ENCODE data around the gene TLR4. TPM values are rescaled to one million over a fixed set of nuclear protein-coding genes. Genes with fewer than 3 reads are reported as not detected.

TLR4 gene
- total RNA-seq, result not detected in 2 replicates

- Mint-ChIP-seq H3K9me3 (no peaks in the 10 kb centered on the region), H3K36me3 (ENCODE audit: low read depth) (no peaks in the 10 kb centered on the region), H3K27ac (no peak within 1 kb of the TSS), H3K27me3 (ENCODE audit: low read depth) (peaks cover 4% of the 10 kb centered on the region), H3K4me3 (ENCODE audit: low read depth) (no peak within 1 kb of the TSS), H3K4me1 (ENCODE audit: low read depth) (peaks cover 5% of the 10 kb centered on the region)
- intact Hi-C loops (cut with micrococcal nuclease), result no loop called here
- no peak for DNase-seq (ENCODE audit: low spot score)
These were observed at the start of gene TLR4 for GRCh38 chr9:117704024-117704575. Gene TLR4 (plus strand): TSS chr9:117704403. CDS start chr9:117704473, 70 bp downstream.

- DNase-seq (ENCODE audit: low spot score), result no peak
- Mint-ChIP-seq H3K4me1 (ENCODE audit: low read depth) (no peaks in the 10 kb centered on the region), H3K4me3 (ENCODE audit: low read depth) (no peak overlapping the region), H3K36me3 (ENCODE audit: low read depth) (no peaks in the 10 kb centered on the region), H3K27me3 (ENCODE audit: low read depth) (no peaks in the 10 kb centered on the region), H3K27ac (no peak overlapping the region), H3K9me3 (no peaks in the 10 kb centered on the region)
- intact Hi-C loops (cut with micrococcal nuclease), result no loop called here
These were observed 48.2 kb upstream of the TLR4 start for GRCh38 chr9:117656002-117656401.

GRCh38 chr9:117662651-117663050 lies 41.6 kb upstream of the TLR4 start:
- Mint-ChIP-seq H3K27ac (no peak overlapping the region), H3K9me3 (no peaks in the 10 kb centered on the region), H3K27me3 (ENCODE audit: low read depth) (no peaks in the 10 kb centered on the region), H3K36me3 (ENCODE audit: low read depth) (no peaks in the 10 kb centered on the region), H3K4me1 (ENCODE audit: low read depth) (no peaks in the 10 kb centered on the region), H3K4me3 (ENCODE audit: low read depth) (no peak overlapping the region)
- DNase-seq (ENCODE audit: low spot score), result no peak
- intact Hi-C loops (cut with micrococcal nuclease), result no loop called here

- Mint-ChIP-seq H3K27ac (no peak overlapping the region), H3K27me3 (ENCODE audit: low read depth) (no peaks in the 10 kb centered on the region), H3K4me3 (ENCODE audit: low read depth) (no peak overlapping the region), H3K4me1 (ENCODE audit: low read depth) (no peaks in the 10 kb centered on the region), H3K36me3 (ENCODE audit: low read depth) (no peaks in the 10 kb centered on the region), H3K9me3 (no peaks in the 10 kb centered on the region)
- DNase-seq (ENCODE audit: low spot score), result no peak
- intact Hi-C loops (cut with micrococcal nuclease), result no loop called here
These were observed 39.8 kb upstream of the TLR4 start for GRCh38 chr9:117664419-117664818.

GRCh38 chr9:117665601-117666385 lies 38.4 kb upstream of the TLR4 start:
- no peaks in the 10 kb centered on the region for H3K27me3 Mint-ChIP-seq (ENCODE audit: low read depth)
- no peak overlapping the region for H3K4me3 Mint-ChIP-seq (ENCODE audit: low read depth)
- H3K36me3 Mint-ChIP-seq (ENCODE audit: low read depth), result no peaks in the 10 kb centered on the region
- intact Hi-C loops (cut with micrococcal nuclease), result no loop called here
- no peak overlapping the region for H3K27ac Mint-ChIP-seq
- no peak for DNase-seq (ENCODE audit: low spot score)
- H3K9me3 Mint-ChIP-seq, result no peaks in the 10 kb centered on the region
- no peaks in the 10 kb centered on the region for H3K4me1 Mint-ChIP-seq (ENCODE audit: low read depth)

- intact Hi-C loops (cut with micrococcal nuclease), result no loop called here
These were observed 32.7 kb upstream of the TLR4 start for GRCh38 chr9:117671468-117671867.

GRCh38 chr9:117672369-117672768 lies 31.8 kb upstream of the TLR4 start:
- Mint-ChIP-seq H3K4me3 (ENCODE audit: low read depth) (no peak overlapping the region), H3K4me1 (ENCODE audit: low read depth) (no peaks in the 10 kb centered on the region), H3K27me3 (ENCODE audit: low read depth) (peaks cover under 1% of the 10 kb centered on the region), H3K9me3 (no peaks in the 10 kb centered on the region), H3K36me3 (ENCODE audit: low read depth) (no peaks in the 10 kb centered on the region), H3K27ac (no peak overlapping the region)
- intact Hi-C loops (cut with micrococcal nuclease), result no loop called here
- no peak for DNase-seq (ENCODE audit: low spot score)

More at GRCh38 chr9:117671468-117671867, 32.7 kb upstream of the TLR4 start:
- no peak overlapping the region for H3K4me3 Mint-ChIP-seq (ENCODE audit: low read depth)
- no peaks in the 10 kb centered on the region for H3K4me1 Mint-ChIP-seq (ENCODE audit: low read depth)
- no peak for DNase-seq (ENCODE audit: low spot score)
- no peaks in the 10 kb centered on the region for H3K9me3 Mint-ChIP-seq
- no peak overlapping the region for H3K27ac Mint-ChIP-seq
- no peaks in the 10 kb centered on the region for H3K27me3 Mint-ChIP-seq (ENCODE audit: low read depth)
- no peaks in the 10 kb centered on the region for H3K36me3 Mint-ChIP-seq (ENCODE audit: low read depth)

- Mint-ChIP-seq H3K4me3 (ENCODE audit: low read depth) (no peak overlapping the region), H3K9me3 (no peaks in the 10 kb centered on the region), H3K27ac (no peak overlapping the region), H3K27me3 (ENCODE audit: low read depth) (peaks cover 7% of the 10 kb centered on the region), H3K36me3 (ENCODE audit: low read depth) (no peaks in the 10 kb centered on the region), H3K4me1 (ENCODE audit: low read depth) (no peaks in the 10 kb centered on the region)
- DNase-seq (ENCODE audit: low spot score), result no peak
- intact Hi-C loops (cut with micrococcal nuclease), result no loop called here
These were observed 26.6 kb upstream of the TLR4 start for GRCh38 chr9:117677572-117677971.

GRCh38 chr9:117678871-117679270 lies 25.3 kb upstream of the TLR4 start:
- H3K4me3 Mint-ChIP-seq (ENCODE audit: low read depth), result no peak overlapping the region
- intact Hi-C loops (cut with micrococcal nuclease), result no loop called here
- no peaks in the 10 kb centered on the region for H3K9me3 Mint-ChIP-seq
- H3K36me3 Mint-ChIP-seq (ENCODE audit: low read depth), result no peaks in the 10 kb centered on the region
- peaks cover 5% of the 10 kb centered on the region for H3K4me1 Mint-ChIP-seq (ENCODE audit: low read depth)
- DNase-seq (ENCODE audit: low spot score), result no peak
- peaks cover 7% of the 10 kb centered on the region for H3K27me3 Mint-ChIP-seq (ENCODE audit: low read depth)
- no peak overlapping the region for H3K27ac Mint-ChIP-seq

- no peaks in the 10 kb centered on the region for H3K36me3 Mint-ChIP-seq (ENCODE audit: low read depth)
- H3K4me3 Mint-ChIP-seq (ENCODE audit: low read depth), result no peak overlapping the region
- H3K27me3 Mint-ChIP-seq (ENCODE audit: low read depth), result peaks cover 8% of the 10 kb centered on the region
- no peak for DNase-seq (ENCODE audit: low spot score)
- H3K27ac Mint-ChIP-seq, result no peak overlapping the region
- H3K4me1 Mint-ChIP-seq (ENCODE audit: low read depth), result peaks cover 5% of the 10 kb centered on the region
- intact Hi-C loops (cut with micrococcal nuclease), result no loop called here
- H3K9me3 Mint-ChIP-seq, result no peaks in the 10 kb centered on the region
These were observed 24.8 kb upstream of the TLR4 start for GRCh38 chr9:117679416-117679815.

GRCh38 chr9:117681888-117682287 lies 22.3 kb upstream of the TLR4 start:
- Mint-ChIP-seq H3K27me3 (ENCODE audit: low read depth) (peaks cover 13% of the 10 kb centered on the region), H3K27ac (no peak overlapping the region), H3K36me3 (ENCODE audit: low read depth) (no peaks in the 10 kb centered on the region), H3K4me3 (ENCODE audit: low read depth) (no peak overlapping the region), H3K4me1 (ENCODE audit: low read depth) (peaks cover 5% of the 10 kb centered on the region), H3K9me3 (no peaks in the 10 kb centered on the region)
- DNase-seq (ENCODE audit: low spot score), result no peak
- intact Hi-C loops (cut with micrococcal nuclease), result no loop called here

GRCh38 chr9:117682955-117683710 lies 21.1 kb upstream of the TLR4 start:
- intact Hi-C loops (cut with micrococcal nuclease), result no loop called here
- Mint-ChIP-seq H3K27me3 (ENCODE audit: low read depth) (peaks cover 9% of the 10 kb centered on the region), H3K4me3 (ENCODE audit: low read depth) (no peak overlapping the region), H3K4me1 (ENCODE audit: low read depth) (peaks cover 5% of the 10 kb centered on the region), H3K9me3 (no peaks in the 10 kb centered on the region), H3K27ac (no peak overlapping the region), H3K36me3 (ENCODE audit: low read depth) (no peaks in the 10 kb centered on the region)
- no peak for DNase-seq (ENCODE audit: low spot score)

- H3K27ac Mint-ChIP-seq, result no peak overlapping the region
- intact Hi-C loops (cut with micrococcal nuclease), result no loop called here
- peaks cover 6% of the 10 kb centered on the region for H3K27me3 Mint-ChIP-seq (ENCODE audit: low read depth)
- no peaks in the 10 kb centered on the region for H3K36me3 Mint-ChIP-seq (ENCODE audit: low read depth)
- H3K9me3 Mint-ChIP-seq, result no peaks in the 10 kb centered on the region
- DNase-seq (ENCODE audit: low spot score), result no peak
- H3K4me1 Mint-ChIP-seq (ENCODE audit: low read depth), result peaks cover 5% of the 10 kb centered on the region
- H3K4me3 Mint-ChIP-seq (ENCODE audit: low read depth), result no peak overlapping the region
These were observed 16.7 kb upstream of the TLR4 start for GRCh38 chr9:117687532-117687931.
